ENCODE measurements around the gene AZGP1. TPM values are rescaled to one million over a fixed set of nuclear protein-coding genes. Genes with fewer than 3 reads are reported as not detected.
A peak's percentile ranks its signal among the peaks of the same experiment; 100 is the strongest.

AZGP1 gene
- total and polyA plus RNA-seq, 2 of the 13 experiments (the other 11 are each of a cell fraction or from before 2014, with no cell fraction given): 93.8 to 229 TPM

- TF ChIP-seq ZNF720 (CRISPR knock-in tag; IDR thresholded peaks at IDR 0.05) (no peak), AGO1 (IDR thresholded peaks at IDR 0.05; ENCODE audit: low read depth, low read length, poor library complexity, severe bottlenecking) (peak; percentile 68), ZNF879 (CRISPR knock-in tag; IDR thresholded peaks at IDR 0.05) (no peak), ZNF605 (CRISPR knock-in tag; IDR thresholded peaks at IDR 0.05) (peak; percentile 90), RERE (CRISPR knock-in tag; IDR thresholded peaks at IDR 0.05; ENCODE audit: low read depth) (peak; percentile 21; the same call in 1 of the 2 replicates), RBM39 (IDR thresholded peaks at IDR 0.05; ENCODE audit: low read depth, low read length, poor library complexity, severe bottlenecking) (peak; percentile 56), ZNF234 (CRISPR knock-in tag; conservative IDR thresholded peaks at IDR 0.05) (no peak), EED (CRISPR knock-in tag; IDR thresholded peaks at IDR 0.05) (peak; percentile 97), ONECUT2 (CRISPR knock-in tag; IDR thresholded peaks at IDR 0.05) (no peak), ZNF770 (CRISPR knock-in tag; IDR thresholded peaks at IDR 0.05) (peak; percentile 56), RORA (CRISPR knock-in tag; IDR thresholded peaks at IDR 0.05) (no peak), DPF2 (CRISPR knock-in tag; IDR thresholded peaks at IDR 0.05; ENCODE audit: borderline replicate concordance, low read depth) (no peak), YEATS4 (CRISPR knock-in tag; IDR thresholded peaks at IDR 0.05; ENCODE audit: borderline replicate concordance) (peak; percentile 84; the same call in 1 of the 2 replicates), RFXANK (CRISPR knock-in tag; IDR thresholded peaks at IDR 0.05) (no peak)
Observed at GRCh38 chr7:99918959-99919813, 56.6 kb downstream of the AZGP1 start, which contains the start of gene TRIM4 (continued).

Measured in HepG2 (cell line).